ENCODE data around the gene NIP7. TPM values are rescaled to one million over a fixed set of nuclear protein-coding genes. Genes with fewer than 3 reads are reported as not detected.

Gene NIP7
- total and polyA plus RNA-seq, 9 of the 15 experiments (the other 6 are each of a cell fraction or from before 2014, with no cell fraction given), result 28.9 to 85.5 (median 72.5) TPM

GRCh38 chr16:69378760-69379159 lies 39.2 kb downstream of the NIP7 start:
- Histone ChIP-seq H3K4me1 (replicated peaks in 1 of 2; ENCODE audit: control insufficient read depth in 2 of 2, insufficient read depth in 2 of 2, low read length in 2 of 2) (peaks cover 0 to 15% of the 10 kb centered on the region in 2 experiments; a peak in 3 of 5 replicates), H3K4me3 (no peak overlapping the region), H3K9ac (ENCODE audit: insufficient read depth in 1 of 2, low read depth in 2 of 2, low read length in 2 of 2) (no peak overlapping the region), H3K9me3 (replicated peaks; ENCODE audit: control insufficient read depth, insufficient read depth, low read depth, low read length) (no peaks in the 10 kb centered on the region), H3K4me2 (ENCODE audit: insufficient read depth, low read length) (no peak overlapping the region), H3K36me3 (ENCODE audit: control insufficient read depth, insufficient read depth, low read length) (peaks cover 82% of the 10 kb centered on the region), H3K27me3 (ENCODE audit: control insufficient read depth in 2 of 2, insufficient read depth in 2 of 2, low read length in 2 of 2) (no peaks in the 10 kb centered on the region), H4K20me1 (replicated peaks; ENCODE audit: control insufficient read depth, insufficient read depth, low read length) (no peaks in the 10 kb centered on the region), H3K79me2 (ENCODE audit: control insufficient read depth, insufficient read depth, low read length) (peaks cover 30% of the 10 kb centered on the region), H2AFZ (ENCODE audit: low read depth, low read length) (no peak overlapping the region), H3K9me1 (ENCODE audit: control insufficient read depth, insufficient read depth, low read length) (no peaks in the 10 kb centered on the region), H3K27ac (ENCODE audit: extremely low read depth, low read depth, low read length) (no peak overlapping the region)
- FAIRE-seq (no peak), DNase-seq (ENCODE audit: extremely low read depth in 1 of 4, low spot score in 3 of 4) (no peak), ATAC-seq (no peak)
- no TSS peak for BruUV-seq (replicated peaks)
- ChIA-PET POLR2A (interaction anchor here (0.6 to 2.1 kb wide), 4 partner anchors 19 to 155 kb away, joined by 3 to 5 read pairs (median 4); no protein-coding TSS in a partner anchor), CTCF (ENCODE audit: low intra/inter-chr PET ratio) (no interaction called here)
- in situ Hi-C loops (cut with MboI), result no loop called here
- no peak for TF ChIP-seq JUNB (CRISPR knock-in tag; conservative IDR thresholded peaks at IDR 0.05)
- TF ChIP-seq CHD2 (IDR thresholded peaks at IDR 0.05; ENCODE audit: low read depth, low read length), result no peak
- TF ChIP-seq EZH2 (IDR thresholded peaks at IDR 0.05; ENCODE audit: borderline replicate concordance, low read depth, low read length), result no peak
- no peak for TF ChIP-seq STAT5B (CRISPR knock-in tag; IDR thresholded peaks at IDR 0.05)
- no peak for TF ChIP-seq RBM14 (IDR thresholded peaks at IDR 0.05; ENCODE audit: borderline replicate concordance, insufficient read depth, low read depth, low read length)
- WGBS (ENCODE audit: insufficient coverage, low coverage, missing lambda C conversion rate), result 82% methylated on average over 1 of the region's 1 CpG
- intact Hi-C loops (cut with micrococcal nuclease), result no loop called here

- H2AFZ ChIP-seq (ENCODE audit: low read depth, low read length), result no peak overlapping the region
- peaks cover 52% of the 10 kb centered on the region for H3K79me2 ChIP-seq (ENCODE audit: control insufficient read depth, insufficient read depth, low read length)
- H3K4me2 ChIP-seq (ENCODE audit: insufficient read depth, low read length), result no peak overlapping the region
- no peaks in the 10 kb centered on the region for H3K9me1 ChIP-seq (ENCODE audit: control insufficient read depth, insufficient read depth, low read length)
- in situ Hi-C loops (cut with MboI) (no loop called here), intact Hi-C loops (cut with micrococcal nuclease) (loop anchor here (5.0 kb wide), 1 partner anchor 44 kb away; the partner anchor contains the start of genes COG8 and NIP7)
- no TSS peak for BruUV-seq (replicated peaks)
- H3K36me3 ChIP-seq (ENCODE audit: control insufficient read depth, insufficient read depth, low read length), result peaks cover 74% of the 10 kb centered on the region
- no peak overlapping the region for H3K27ac ChIP-seq (ENCODE audit: extremely low read depth, low read depth, low read length)
- H3K9me3 ChIP-seq (replicated peaks; ENCODE audit: control insufficient read depth, insufficient read depth, low read depth, low read length), result no peaks in the 10 kb centered on the region
- ChIA-PET POLR2A (interaction anchor here (2.1 to 2.5 kb wide), 2 partner anchors 10 to 41 kb away, joined by 5 to 8 read pairs; no protein-coding TSS in a partner anchor), CTCF (ENCODE audit: low intra/inter-chr PET ratio) (no interaction called here)
- FAIRE-seq (no peak), ATAC-seq (no peak), DNase-seq (ENCODE audit: extremely low read depth in 1 of 4, low spot score in 3 of 4) (no peak)
- H3K4me1 ChIP-seq (replicated peaks in 1 of 2; ENCODE audit: control insufficient read depth in 2 of 2, insufficient read depth in 2 of 2, low read length in 2 of 2), result peaks cover 4 to 25% of the 10 kb centered on the region in 2 experiments; a peak in 4 of 5 replicates
- TF ChIP-seq DPF2 (IDR thresholded peaks at IDR 0.05) (no peak), CBX3 (IDR thresholded peaks at IDR 0.05; ENCODE audit: borderline replicate concordance in 1 of 2, low read length in 2 of 2) (no peak), E2F1 (CRISPR knock-in tag; IDR thresholded peaks at IDR 0.05) (no peak)
- no peaks in the 10 kb centered on the region for H3K27me3 ChIP-seq (ENCODE audit: control insufficient read depth in 2 of 2, insufficient read depth in 2 of 2, low read length in 2 of 2)
- no peak overlapping the region for H3K9ac ChIP-seq (ENCODE audit: insufficient read depth in 1 of 2, low read depth in 2 of 2, low read length in 2 of 2)
- H4K20me1 ChIP-seq (replicated peaks; ENCODE audit: control insufficient read depth, insufficient read depth, low read length), result no peaks in the 10 kb centered on the region
- H3K4me3 ChIP-seq, result no peak overlapping the region
- WGBS (ENCODE audit: insufficient coverage, low coverage, missing lambda C conversion rate), result 69% methylated on average over 2 of the region's 2 CpGs
Observed at GRCh38 chr16:69381231-69381630, 41.7 kb downstream of the NIP7 start.

Measured in K562 (cell line).